ENCODE measurements around the gene SLC16A10. TPM values are rescaled to one million over a fixed set of nuclear protein-coding genes. Genes with fewer than 3 reads are reported as not detected.

SLC16A10 gene
- total RNA-seq, 4 donors from 2014 or later: 35.6 to 50.9 (median 43.9) TPM

- no peak overlapping the region for H3K4me3 ChIP-seq (ENCODE audit: low read depth, poor library complexity, severe bottlenecking)
- DNase-seq (ENCODE audit: low spot score in 2 of 2): no peak
- intact Hi-C loops (cut with DNase I; ENCODE audit: low total_unique reads): loop anchor here (5.0 kb wide), 1 partner anchor 796 kb away; the partner anchor contains the start of gene CCN6
- TF ChIP-seq POLR2A (IDR thresholded peaks at IDR 0.05): no peak
- TF ChIP-seq, protein P1, sequence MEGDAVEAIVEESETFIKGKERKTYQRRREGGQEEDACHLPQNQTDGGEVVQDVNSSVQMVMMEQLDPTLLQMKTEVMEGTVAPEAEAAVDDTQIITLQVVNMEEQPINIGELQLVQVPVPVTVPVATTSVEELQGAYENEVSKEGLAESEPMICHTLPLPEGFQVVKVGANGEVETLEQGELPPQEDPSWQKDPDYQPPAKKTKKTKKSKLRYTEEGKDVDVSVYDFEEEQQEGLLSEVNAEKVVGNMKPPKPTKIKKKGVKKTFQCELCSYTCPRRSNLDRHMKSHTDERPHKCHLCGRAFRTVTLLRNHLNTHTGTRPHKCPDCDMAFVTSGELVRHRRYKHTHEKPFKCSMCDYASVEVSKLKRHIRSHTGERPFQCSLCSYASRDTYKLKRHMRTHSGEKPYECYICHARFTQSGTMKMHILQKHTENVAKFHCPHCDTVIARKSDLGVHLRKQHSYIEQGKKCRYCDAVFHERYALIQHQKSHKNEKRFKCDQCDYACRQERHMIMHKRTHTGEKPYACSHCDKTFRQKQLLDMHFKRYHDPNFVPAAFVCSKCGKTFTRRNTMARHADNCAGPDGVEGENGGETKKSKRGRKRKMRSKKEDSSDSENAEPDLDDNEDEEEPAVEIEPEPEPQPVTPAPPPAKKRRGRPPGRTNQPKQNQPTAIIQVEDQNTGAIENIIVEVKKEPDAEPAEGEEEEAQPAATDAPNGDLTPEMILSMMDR (IDR thresholded peaks at IDR 0.05): no peak
These were observed 169.3 kb downstream of the SLC16A10 start for GRCh38 chr6:111256646-111257045.

GRCh38 chr6:111258010-111258409, 170.7 kb downstream of the SLC16A10 start:
- intact Hi-C loops (cut with DNase I; ENCODE audit: low total_unique reads): loop anchor here (5.0 kb wide), 1 partner anchor 794 kb away; the partner anchor contains the start of gene CCN6

DNA sequence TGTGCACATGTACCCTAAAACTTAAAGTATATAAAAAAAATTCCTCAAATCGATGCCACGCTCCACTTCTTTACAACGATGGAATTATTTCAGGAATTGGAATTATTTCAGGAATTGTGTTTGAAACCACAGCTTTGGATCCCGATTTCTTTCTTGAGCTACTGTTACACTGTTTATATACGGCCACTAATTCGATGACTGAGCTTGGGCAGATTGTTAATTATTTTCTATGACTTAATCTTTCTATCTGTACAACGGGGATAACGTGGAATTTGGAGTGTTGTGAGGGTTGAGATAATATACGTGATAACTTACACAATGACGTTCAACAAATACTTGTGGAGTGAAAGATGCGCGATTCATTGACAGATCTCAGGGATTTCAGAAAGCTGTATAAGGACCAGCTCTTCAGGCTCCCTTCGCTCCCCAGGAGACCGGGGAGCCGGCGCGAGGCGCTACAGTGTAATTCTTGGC, 171.3 kb downstream of the SLC16A10 start:
- intact Hi-C loops (cut with DNase I; ENCODE audit: low total_unique reads): loop anchor here (5.0 kb wide), 1 partner anchor 794 kb away; the partner anchor contains the start of gene CCN6
- WGBS, 2 donors: 11 to 16% methylated on average over 18 of the region's 18 CpGs
- no peak for DNase-seq (ENCODE audit: low spot score in 2 of 2)

More at GRCh38 chr6:111258010-111258409, 170.7 kb downstream of the SLC16A10 start:
- TF ChIP-seq, protein P1 (IDR thresholded peaks at IDR 0.05): no peak
- no peak for TF ChIP-seq POLR2A (IDR thresholded peaks at IDR 0.05)
- no peak for DNase-seq (ENCODE audit: low spot score in 2 of 2)
- 91 to 95% methylated on average over 13 of the region's 13 CpGs for WGBS, 2 donors
- no peak overlapping the region for H3K4me3 ChIP-seq (ENCODE audit: low read depth, poor library complexity, severe bottlenecking)

GRCh38 chr6:111259089-111259831, 172.0 kb downstream of the SLC16A10 start:
- TF ChIP-seq POLR2A (IDR thresholded peaks at IDR 0.05): no peak
- TF ChIP-seq, protein P1 (IDR thresholded peaks at IDR 0.05): peak in 1 of 3 donors; percentile 99
- peak; percentile 99 to 100 for DNase-seq (ENCODE audit: low spot score in 2 of 2)
- peak overlapping the region; percentile 70 for H3K4me3 ChIP-seq (ENCODE audit: low read depth, poor library complexity, severe bottlenecking)
- intact Hi-C loops (cut with DNase I; ENCODE audit: low total_unique reads): loop anchor here (5.0 kb wide), 1 partner anchor 793 kb away; the partner anchor contains the start of gene CCN6
- 1 to 2% methylated on average over 33 to 44 of the region's 59 CpGs for WGBS, 2 donors

More for the DNA sequence above, 171.3 kb downstream of the SLC16A10 start:
- no peak overlapping the region for H3K4me3 ChIP-seq (ENCODE audit: low read depth, poor library complexity, severe bottlenecking)
- TF ChIP-seq, protein P1 (IDR thresholded peaks at IDR 0.05): no peak
- no peak for TF ChIP-seq POLR2A (IDR thresholded peaks at IDR 0.05)

- H3K4me3 ChIP-seq (ENCODE audit: low read depth, poor library complexity, severe bottlenecking): no peak overlapping the region
- 61 to 67% methylated on average over 12 of the region's 12 CpGs for WGBS, 2 donors
- intact Hi-C loops (cut with DNase I; ENCODE audit: low total_unique reads): no loop called here
- no peak for TF ChIP-seq POLR2A (IDR thresholded peaks at IDR 0.05)
- no peak for DNase-seq (ENCODE audit: low spot score in 2 of 2)
These were observed 173.4 kb downstream of the SLC16A10 start for GRCh38 chr6:111260570-111261298.

- DNase-seq (ENCODE audit: low spot score in 2 of 2): no peak
- intact Hi-C loops (cut with DNase I; ENCODE audit: low total_unique reads): no loop called here
- WGBS, 2 donors: 81 to 89% methylated on average over 4 of the region's 4 CpGs
- H3K4me3 ChIP-seq (ENCODE audit: low read depth, poor library complexity, severe bottlenecking): no peak overlapping the region
- TF ChIP-seq POLR2A (IDR thresholded peaks at IDR 0.05): no peak
- TF ChIP-seq, protein P1 (IDR thresholded peaks at IDR 0.05): no peak
These were observed 176.5 kb downstream of the SLC16A10 start for GRCh38 chr6:111263837-111264236.

Data from lower leg skin (tissue), 4 donors.